ENCODE data around the gene PARP1. TPM values are rescaled to one million over a fixed set of nuclear protein-coding genes. Genes with fewer than 3 reads are reported as not detected.
"Not testable (repeated sequence)": the region's sequence is repeated elsewhere in the genome, so short reads cannot be mapped to it uniquely, and the experiment has no call there.

PARP1 gene
- total RNA-seq, 1 donor from 2014 or later: 190 TPM

GRCh38 chr1:226440512-226440911, 32.6 kb upstream of the PARP1 start:
- DNase-seq (ENCODE audit: low read depth): no peak

GRCh38 chr1:226438007-226438406, 30.1 kb upstream of the PARP1 start:
- DNase-seq (ENCODE audit: low read depth): no peak
- H3K4me3 ChIP-seq (ENCODE audit: low read depth, low read length): no peak overlapping the region
- peak; percentile 29 for TF ChIP-seq CTCF (conservative IDR thresholded peaks at IDR 0.05; ENCODE audit: low read depth, low read length)

More at GRCh38 chr1:226440512-226440911, 32.6 kb upstream of the PARP1 start:
- TF ChIP-seq CTCF (conservative IDR thresholded peaks at IDR 0.05; ENCODE audit: low read depth, low read length): no peak
- H3K4me3 ChIP-seq (ENCODE audit: low read depth, low read length): no peak overlapping the region

- no peak overlapping the region for H3K4me3 ChIP-seq (ENCODE audit: low read depth, low read length)
- DNase-seq (ENCODE audit: low read depth): no peak
- TF ChIP-seq CTCF (conservative IDR thresholded peaks at IDR 0.05; ENCODE audit: low read depth, low read length): no peak
Observed at GRCh38 chr1:226436855-226437491, 29.1 kb upstream of the PARP1 start.

- DNase-seq (ENCODE audit: low read depth): no peak
- no peak overlapping the region for H3K4me3 ChIP-seq (ENCODE audit: low read depth, low read length)
- TF ChIP-seq CTCF (conservative IDR thresholded peaks at IDR 0.05; ENCODE audit: low read depth, low read length): no peak
Observed at GRCh38 chr1:226436472-226436854, 28.6 kb upstream of the PARP1 start.

GRCh38 chr1:226433341-226433720, 25.4 kb upstream of the PARP1 start:
- TF ChIP-seq CTCF (conservative IDR thresholded peaks at IDR 0.05; ENCODE audit: low read depth, low read length): no peak
- no peak for DNase-seq (ENCODE audit: low read depth)
- no peak overlapping the region for H3K4me3 ChIP-seq (ENCODE audit: low read depth, low read length)

GRCh38 chr1:226432586-226433340, 24.9 kb upstream of the PARP1 start:
- no peak for TF ChIP-seq CTCF (conservative IDR thresholded peaks at IDR 0.05; ENCODE audit: low read depth, low read length)
- no peak overlapping the region for H3K4me3 ChIP-seq (ENCODE audit: low read depth, low read length)
- no peak for DNase-seq (ENCODE audit: low read depth)

- not testable (repeated sequence) for H3K4me3 ChIP-seq (ENCODE audit: low read depth, low read length)
Observed at GRCh38 chr1:226431898-226432297, 24.0 kb upstream of the PARP1 start.

More at GRCh38 chr1:226431898-226432297, 24.0 kb upstream of the PARP1 start:
- DNase-seq (ENCODE audit: low read depth): not testable (repeated sequence)

All from epithelial cell of proximal tubule (primary cell).